WTC11 (cell line): ENCODE data around the gene LENG8. TPM values are rescaled to one million over a fixed set of nuclear protein-coding genes. Genes with fewer than 3 reads are reported as not detected.
A peak's percentile ranks its signal among the peaks of the same experiment; 100 is the strongest.

ENCODE experiments used
- ATAC-seq: fragments of 200-7000 bp; cut with Tn5 transposase; 2 replicates; pipeline ENCODE4 v1.10.0; 2021; ENCODE audit warnings: mild to moderate bottlenecking, moderate library complexity
- CTCF ChIA-PET: fragments of 300-600 bp; sonication (Branson Sonifier 250); formaldehyde crosslinking; loops from one replicate; lab custom pipeline; 2021; ENCODE audit warnings: antibody characterized with exemption; lab: Charles Lee
- POLR2A ChIA-PET: fragments of 350-600 bp; sonication (Branson Sonifier 250); formaldehyde crosslinking; loops from one replicate; lab custom pipeline; 2021; ENCODE audit warnings: antibody characterized with exemption; lab: Charles Lee
- DNase-seq: peaks from one replicate; pipeline ENCODE4 v3.0.0; 2021; ENCODE audit warnings: low spot score
- H3K27ac Mint-ChIP-seq: 2 replicates; pipeline ENCODE4 v1.8.0; 2021; ENCODE audit warnings: mixed read lengths
- H3K27me3 Mint-ChIP-seq: 2 replicates; pipeline ENCODE4 v1.8.0; 2021; ENCODE audit warnings: low read depth, mild to moderate bottlenecking, moderate library complexity, mixed read lengths
- H3K36me3 Mint-ChIP-seq: 2 replicates; pipeline ENCODE4 v1.8.0; 2021; ENCODE audit warnings: mixed read lengths
- H3K4me1 Mint-ChIP-seq: 2 replicates; pipeline ENCODE4 v1.8.0; 2022; ENCODE audit warnings: mixed read lengths
- H3K4me3 Mint-ChIP-seq: 2 replicates; pipeline ENCODE4 v1.8.0; 2021; ENCODE audit warnings: mild to moderate bottlenecking, moderate library complexity, mixed read lengths
- H3K9me3 Mint-ChIP-seq: 2 replicates; pipeline ENCODE4 v1.8.0; 2021; ENCODE audit warnings: mixed read lengths
- ATF6 ChIP-seq: sonication (generic); formaldehyde crosslinking; IDR thresholded peaks from 2 replicates; pipeline ENCODE4 v1.8.1; 2023; ENCODE audit warnings: mild to moderate bottlenecking, missing genetic modification reagents
- EMX1 ChIP-seq: fragments of 250-450 bp; sonication (Bioruptor Pico); IDR thresholded peaks from 2 replicates; pipeline ENCODE4 v1.8.0; 2021; ENCODE audit warnings: mild to moderate bottlenecking
- FOXP1 ChIP-seq: sonication (generic); formaldehyde crosslinking; IDR thresholded peaks from 2 replicates; pipeline ENCODE4 v1.8.0; 2022; ENCODE audit warnings: missing genetic modification reagents, mild to moderate bottlenecking, moderate library complexity, borderline replicate concordance
- GABPB1 ChIP-seq: sonication (generic); formaldehyde crosslinking; IDR thresholded peaks from 2 replicates; pipeline ENCODE4 v1.8.1; 2023; ENCODE audit warnings: mild to moderate bottlenecking, missing genetic modification reagents
- GTF2I ChIP-seq: fragments of 250-450 bp; sonication (Bioruptor Pico); conservative IDR thresholded peaks from 2 replicates; pipeline ENCODE4 v1.4.0; 2021; ENCODE audit warnings: mild to moderate bottlenecking
- MLX ChIP-seq: sonication (generic); formaldehyde crosslinking; IDR thresholded peaks from 2 replicates; pipeline ENCODE4 v1.8.1; 2023; ENCODE audit warnings: mild to moderate bottlenecking, missing genetic modification reagents, moderate library complexity
- NFATC4 ChIP-seq: fragments of 250-450 bp; sonication (Bioruptor Pico); IDR thresholded peaks from 2 replicates; pipeline ENCODE4 v1.9.0; 2021; ENCODE audit warnings: mild to moderate bottlenecking
- NFE2L1 ChIP-seq: sonication (generic); formaldehyde crosslinking; IDR thresholded peaks from 2 replicates; pipeline ENCODE4 v1.8.1; 2023; ENCODE audit warnings: missing genetic modification reagents
- NFYB ChIP-seq: sonication (generic); formaldehyde crosslinking; conservative IDR thresholded peaks from 2 replicates; pipeline ENCODE4 v1.8.0; 2022; ENCODE audit warnings: low read depth, missing genetic modification reagents
- PREB ChIP-seq: sonication (generic); formaldehyde crosslinking; IDR thresholded peaks from 2 replicates; pipeline ENCODE4 v1.8.1; 2022; ENCODE audit warnings: mild to moderate bottlenecking, missing genetic modification reagents, moderate library complexity, borderline replicate concordance
- PRRX2 ChIP-seq: fragments of 250-450 bp; sonication (Bioruptor Pico); IDR thresholded peaks from 2 replicates; pipeline ENCODE4 v1.8.0; 2021; ENCODE audit warnings: mild to moderate bottlenecking
- TCF7 ChIP-seq: sonication (generic); formaldehyde crosslinking; IDR thresholded peaks from 2 replicates; pipeline ENCODE4 v1.8.0; 2022; ENCODE audit warnings: mild to moderate bottlenecking, low read depth, missing genetic modification reagents, moderate library complexity
- TP53 ChIP-seq: sonication (generic); formaldehyde crosslinking; IDR thresholded peaks from 2 replicates; pipeline ENCODE4 v1.8.1; 2023; ENCODE audit warnings: mild to moderate bottlenecking, missing genetic modification reagents
- ZNF138 ChIP-seq: sonication (generic); formaldehyde crosslinking; conservative IDR thresholded peaks from 2 replicates; pipeline ENCODE4 v1.8.1; 2022; ENCODE audit warnings: mild to moderate bottlenecking, moderate library complexity, missing genetic modification reagents
- ZNF416 ChIP-seq: fragments of 250-450 bp; sonication (Bioruptor Pico); IDR thresholded peaks from 2 replicates; pipeline ENCODE4 v1.9.0; 2021; ENCODE audit warnings: mild to moderate bottlenecking, inconsistent platforms
- ZNF425 ChIP-seq: fragments of 250-450 bp; sonication (Bioruptor Pico); conservative IDR thresholded peaks from 2 replicates; pipeline ENCODE4 v1.9.0; 2021; ENCODE audit warnings: mild to moderate bottlenecking
- ZNF671 ChIP-seq: fragments of 250-450 bp; sonication (Bioruptor Pico); IDR thresholded peaks from 2 replicates; pipeline ENCODE4 v1.8.0; 2021; ENCODE audit warnings: mild to moderate bottlenecking
- total RNA-seq: library from RNA; stranded (reverse); gene quantifications from 3 replicates; pipeline ENCODE4 v1.2.3, GENCODE V29; 2021
- TF ChIP-seq, protein P1 (sequence below): sonication (generic); formaldehyde crosslinking; IDR thresholded peaks from 2 replicates; pipeline ENCODE4 v1.8.0; 2022; ENCODE audit warnings: mild to moderate bottlenecking, missing genetic modification reagents
- TF ChIP-seq, protein P2 (sequence below): sonication (generic); formaldehyde crosslinking; conservative IDR thresholded peaks from 2 replicates; pipeline ENCODE4 v1.8.1; 2023; ENCODE audit warnings: mild to moderate bottlenecking, low read depth, missing genetic modification reagents, moderate library complexity
- TF ChIP-seq, protein P3 (sequence below): fragments of 250-450 bp; sonication (Bioruptor Pico); IDR thresholded peaks from 2 replicates; pipeline ENCODE4 v1.8.0; 2021; ENCODE audit warnings: mild to moderate bottlenecking

LENG8 gene
- total RNA-seq, 1 experiment from 2014 or later: 175 TPM

DNA sequence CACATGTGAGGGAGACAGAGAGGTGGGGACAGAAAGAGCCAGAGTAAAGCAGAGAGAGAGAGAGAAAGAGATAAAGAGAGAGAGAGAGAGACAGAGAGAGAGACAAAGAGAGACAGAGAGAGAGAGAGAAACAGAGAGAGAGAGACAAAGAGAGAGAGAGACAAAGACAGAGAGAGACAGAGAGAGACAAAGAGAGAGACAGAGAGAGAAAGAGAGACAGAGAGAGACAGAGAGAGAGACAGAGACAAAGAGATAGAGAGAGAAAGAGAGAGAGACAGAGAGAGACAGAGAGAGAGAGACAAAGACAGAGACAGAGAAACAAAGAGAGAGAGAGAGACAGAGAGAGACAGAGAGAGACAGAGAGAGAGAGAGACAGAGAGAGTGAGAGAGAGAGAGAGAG, 38.0 kb upstream of the LENG8 start (continued):
- no peak for TF ChIP-seq PREB (CRISPR knock-in tag)

DNA sequence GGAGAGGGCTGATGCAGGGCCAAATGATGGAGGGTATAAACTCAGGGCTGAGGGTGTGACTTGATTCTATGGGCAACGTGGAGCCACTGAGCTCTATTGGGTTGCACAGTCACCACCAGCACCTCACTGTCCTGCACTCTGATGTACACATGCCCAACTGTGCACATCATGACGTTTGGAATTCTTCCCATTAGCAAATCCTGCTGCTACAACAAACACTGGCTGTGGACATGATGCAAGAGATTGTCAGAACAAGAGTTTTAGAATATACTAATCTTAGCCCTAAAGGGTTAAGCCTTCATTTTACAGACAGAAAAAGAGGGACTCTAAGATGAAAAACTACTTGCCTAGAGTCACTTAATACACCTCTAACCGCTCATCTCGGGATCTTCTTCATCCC, 36.1 kb upstream of the LENG8 start:
- ChIA-PET CTCF (no interaction called here), POLR2A (interaction anchor here (0.6 kb wide), 1 partner anchor 15 kb away, joined by 3 read pairs; no protein-coding TSS in a partner anchor)
- Mint-ChIP-seq H3K27ac (no peak overlapping the region), H3K27me3 (peaks cover 76% of the 10 kb centered on the region), H3K36me3 (peaks cover 11% of the 10 kb centered on the region), H3K9me3 (peaks cover 23% of the 10 kb centered on the region), H3K4me1 (peaks cover 20% of the 10 kb centered on the region), H3K4me3 (no peak overlapping the region)
- TF ChIP-seq NFE2L1 (CRISPR knock-in tag): no peak
- TF ChIP-seq, protein P1, sequence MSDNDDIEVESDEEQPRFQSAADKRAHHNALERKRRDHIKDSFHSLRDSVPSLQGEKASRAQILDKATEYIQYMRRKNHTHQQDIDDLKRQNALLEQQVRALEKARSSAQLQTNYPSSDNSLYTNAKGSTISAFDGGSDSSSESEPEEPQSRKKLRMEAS (CRISPR knock-in tag): no peak
- TF ChIP-seq ZNF416: no peak
- TF ChIP-seq PRRX2 (CRISPR knock-in tag): no peak
- peak; percentile 14; the same call in 1 of the 2 replicates for TF ChIP-seq GABPB1 (CRISPR knock-in tag)
- DNase-seq: no peak
- ATAC-seq: no peak

DNA sequence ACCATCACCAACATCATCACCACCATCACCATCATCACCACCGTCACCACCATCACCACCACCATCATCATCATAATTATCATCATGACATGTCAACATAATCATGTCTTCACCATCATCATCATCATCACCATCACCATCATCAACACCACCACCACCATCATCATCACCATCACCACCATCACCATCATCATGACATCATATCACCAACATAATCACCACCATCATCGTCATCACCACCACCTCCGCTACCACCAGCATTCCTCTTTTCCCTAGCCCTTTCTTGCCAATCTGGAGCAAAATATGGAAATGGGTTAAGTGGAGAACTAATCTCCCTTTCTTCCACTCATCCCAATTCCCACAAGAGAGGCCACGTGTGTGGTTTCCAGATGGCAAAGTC, 34.8 kb upstream of the LENG8 start:
- no peak for TF ChIP-seq EMX1 (CRISPR knock-in tag)
- no peak for TF ChIP-seq GTF2I (CRISPR knock-in tag)
- no peak for TF ChIP-seq NFATC4 (CRISPR knock-in tag)
- no peak for TF ChIP-seq NFYB (CRISPR knock-in tag)
- no peak for TF ChIP-seq PREB (CRISPR knock-in tag)
- TF ChIP-seq, protein P2, sequence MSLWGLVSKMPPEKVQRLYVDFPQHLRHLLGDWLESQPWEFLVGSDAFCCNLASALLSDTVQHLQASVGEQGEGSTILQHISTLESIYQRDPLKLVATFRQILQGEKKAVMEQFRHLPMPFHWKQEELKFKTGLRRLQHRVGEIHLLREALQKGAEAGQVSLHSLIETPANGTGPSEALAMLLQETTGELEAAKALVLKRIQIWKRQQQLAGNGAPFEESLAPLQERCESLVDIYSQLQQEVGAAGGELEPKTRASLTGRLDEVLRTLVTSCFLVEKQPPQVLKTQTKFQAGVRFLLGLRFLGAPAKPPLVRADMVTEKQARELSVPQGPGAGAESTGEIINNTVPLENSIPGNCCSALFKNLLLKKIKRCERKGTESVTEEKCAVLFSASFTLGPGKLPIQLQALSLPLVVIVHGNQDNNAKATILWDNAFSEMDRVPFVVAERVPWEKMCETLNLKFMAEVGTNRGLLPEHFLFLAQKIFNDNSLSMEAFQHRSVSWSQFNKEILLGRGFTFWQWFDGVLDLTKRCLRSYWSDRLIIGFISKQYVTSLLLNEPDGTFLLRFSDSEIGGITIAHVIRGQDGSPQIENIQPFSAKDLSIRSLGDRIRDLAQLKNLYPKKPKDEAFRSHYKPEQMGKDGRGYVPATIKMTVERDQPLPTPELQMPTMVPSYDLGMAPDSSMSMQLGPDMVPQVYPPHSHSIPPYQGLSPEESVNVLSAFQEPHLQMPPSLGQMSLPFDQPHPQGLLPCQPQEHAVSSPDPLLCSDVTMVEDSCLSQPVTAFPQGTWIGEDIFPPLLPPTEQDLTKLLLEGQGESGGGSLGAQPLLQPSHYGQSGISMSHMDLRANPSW: no peak
- TF ChIP-seq ZNF138 (CRISPR knock-in tag): no peak
- TF ChIP-seq ZNF671 (CRISPR knock-in tag): no peak
- no peak for TF ChIP-seq ATF6 (CRISPR knock-in tag)
- no peak for TF ChIP-seq TP53
- no peak for TF ChIP-seq MLX (CRISPR knock-in tag)
- TF ChIP-seq, protein P3, sequence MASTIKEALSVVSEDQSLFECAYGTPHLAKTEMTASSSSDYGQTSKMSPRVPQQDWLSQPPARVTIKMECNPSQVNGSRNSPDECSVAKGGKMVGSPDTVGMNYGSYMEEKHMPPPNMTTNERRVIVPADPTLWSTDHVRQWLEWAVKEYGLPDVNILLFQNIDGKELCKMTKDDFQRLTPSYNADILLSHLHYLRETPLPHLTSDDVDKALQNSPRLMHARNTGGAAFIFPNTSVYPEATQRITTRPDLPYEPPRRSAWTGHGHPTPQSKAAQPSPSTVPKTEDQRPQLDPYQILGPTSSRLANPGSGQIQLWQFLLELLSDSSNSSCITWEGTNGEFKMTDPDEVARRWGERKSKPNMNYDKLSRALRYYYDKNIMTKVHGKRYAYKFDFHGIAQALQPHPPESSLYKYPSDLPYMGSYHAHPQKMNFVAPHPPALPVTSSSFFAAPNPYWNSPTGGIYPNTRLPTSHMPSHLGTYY: no peak
- no peak for TF ChIP-seq TCF7
- no peak for TF ChIP-seq ZNF425
- no peak for TF ChIP-seq FOXP1 (CRISPR knock-in tag)
- Mint-ChIP-seq H3K4me3 (no peak overlapping the region), H3K36me3 (peaks cover 9% of the 10 kb centered on the region; the same call in 1 of the 2 replicates), H3K4me1 (peaks cover 26% of the 10 kb centered on the region), H3K27ac (no peak overlapping the region), H3K27me3 (peaks cover 67% of the 10 kb centered on the region), H3K9me3 (peaks cover 19% of the 10 kb centered on the region)
- ATAC-seq (no peak), DNase-seq (no peak)
- ChIA-PET POLR2A (no interaction called here), CTCF (no interaction called here)
